HCT116 (cell line): ENCODE data around the gene MEGF8.

Experiments used
- CTCF ChIP-seq, 3 experiments: fragments of 200-600 bp in 1 of 3; sonication (generic) in 1 of 3; IDR thresholded peaks in 2 of 3; conservative IDR thresholded peaks in 1 of 3; 2 replicates each; pipeline ENCODE4 v1.5.1; 2012 to 2017; ENCODE audit warnings: low read depth in 2 of 3, low read length in 2 of 3, antibody characterized with exemption in 1 of 3, borderline replicate concordance in 1 of 3, control low read depth in 1 of 3, mild to moderate bottlenecking in 1 of 3, mixed read lengths in 1 of 3, mixed run types in 1 of 3, moderate library complexity in 1 of 3; ENCODE audit not compliant: insufficient read depth in 1 of 3
- POLR2A ChIP-seq: IDR thresholded peaks from 2 replicates; pipeline ENCODE4 v1.7.0; 2011; ENCODE audit warnings: borderline replicate concordance; ENCODE audit not compliant: insufficient read depth, insufficient read length; ENCODE audit errors: extremely low read depth
- POLR2AphosphoS5 ChIP-seq: IDR thresholded peaks from 2 replicates; pipeline ENCODE4 v1.6.1; 2011; ENCODE audit warnings: mild to moderate bottlenecking, low read depth, low read length, moderate library complexity
- SIN3A ChIP-seq: IDR thresholded peaks from 2 replicates; pipeline ENCODE4 v1.6.1; 2012; ENCODE audit warnings: low read depth
- YY1 ChIP-seq: IDR thresholded peaks from 2 replicates; pipeline ENCODE4 v1.6.1; 2011; ENCODE audit warnings: low read length, low read depth, moderate library complexity, mild to moderate bottlenecking; ENCODE audit not compliant: insufficient replicate concordance; ENCODE audit errors: extremely low read depth

DNA sequence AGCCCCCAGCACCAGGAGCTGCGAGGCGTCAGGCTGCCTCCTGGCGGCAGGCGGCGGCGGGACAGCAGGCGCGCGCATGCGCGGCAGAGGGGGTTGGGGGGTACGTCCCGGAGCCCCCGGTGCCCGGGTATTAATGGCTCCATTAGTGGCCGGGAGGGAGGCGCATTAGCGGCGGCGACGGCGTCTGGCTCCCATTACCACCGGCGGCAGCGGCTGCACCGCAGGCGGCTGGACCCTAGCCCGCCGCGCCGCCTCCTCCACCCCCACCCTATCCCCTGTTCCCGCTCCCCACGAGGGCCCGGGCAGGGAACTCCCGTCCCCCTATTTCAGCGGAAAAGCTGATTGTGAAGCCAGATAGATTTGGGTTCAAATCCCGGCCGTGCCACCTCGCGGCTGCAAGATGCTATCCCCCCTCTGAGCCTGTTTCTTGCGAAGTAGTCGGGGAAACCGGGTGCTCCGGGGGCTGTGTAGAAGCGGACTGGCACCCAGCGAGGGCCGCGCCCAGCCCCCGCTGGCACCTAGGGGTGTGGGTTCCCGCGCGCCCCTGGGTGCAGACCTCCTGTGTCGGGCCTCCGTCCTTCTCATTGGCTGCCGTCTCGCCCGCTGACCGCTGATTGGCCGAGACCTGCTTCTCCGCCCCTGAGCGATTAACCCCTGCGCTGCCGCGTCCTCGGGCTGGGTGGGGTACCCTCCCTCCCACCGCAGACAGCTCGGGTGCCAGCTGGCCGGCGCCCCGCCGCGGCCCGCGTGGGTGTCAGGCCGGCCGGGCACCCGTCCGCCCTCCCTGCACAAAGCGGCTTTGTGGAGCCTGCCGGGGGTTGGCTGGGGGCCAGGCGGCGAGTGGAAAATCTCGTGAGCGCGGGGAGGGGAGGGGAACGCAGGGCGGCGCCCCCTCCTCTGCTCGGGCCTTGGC lies 45.3 kb upstream of the MEGF8 start:
- TF ChIP-seq CTCF (IDR thresholded peaks at IDR 0.05 in 2 of 3, conservative IDR thresholded peaks at IDR 0.05 in 1 of 3; ENCODE audit: borderline replicate concordance in 1 of 3, insufficient read depth in 1 of 3, low read depth in 2 of 3, low read length in 2 of 3) (peak in 2 of 3 experiments; percentile 84 to 92; a peak in 5 of 6 replicates), POLR2AphosphoS5 (peak; percentile 82), YY1 (peak; percentile 2), SIN3A (no peak; the same call in 1 of the 2 replicates), POLR2A (peak; percentile 57)
